ENCODE data around the gene PCNX2. TPM values are rescaled to one million over a fixed set of nuclear protein-coding genes. Genes with fewer than 3 reads are reported as not detected.
A peak's percentile ranks its signal among the peaks of the same experiment; 100 is the strongest.

The PCNX2 gene
- polyA plus RNA-seq, 4 donors = 11.6 to 17.6 (median 14.2) TPM

- DNase-seq (ENCODE audit: low read depth in 4 of 4, low spot score in 2 of 4) = no peak
Measured at GRCh38 chr1:233237647-233238046, 57.9 kb downstream of the PCNX2 start.

GRCh38 chr1:233233508-233234040, 62.0 kb downstream of the PCNX2 start:
- DNase-seq (ENCODE audit: low read depth in 4 of 4, low spot score in 2 of 4) = no peak

GRCh38 chr1:233230011-233230410, 65.5 kb downstream of the PCNX2 start:
- DNase-seq (ENCODE audit: low read depth in 4 of 4, low spot score in 2 of 4) = no peak

- no peak for DNase-seq (ENCODE audit: low read depth in 4 of 4, low spot score in 2 of 4)
Measured at GRCh38 chr1:233229288-233229687, 66.2 kb downstream of the PCNX2 start.

GRCh38 chr1:233227930-233228465, 67.5 kb downstream of the PCNX2 start:
- no peak for DNase-seq (ENCODE audit: low read depth in 4 of 4, low spot score in 2 of 4)

GRCh38 chr1:233224311-233224710, 71.2 kb downstream of the PCNX2 start:
- no peak for DNase-seq (ENCODE audit: low read depth in 4 of 4, low spot score in 2 of 4)

- no peak for DNase-seq (ENCODE audit: low read depth in 4 of 4, low spot score in 2 of 4)
Measured at GRCh38 chr1:233217832-233218231, 77.7 kb downstream of the PCNX2 start.

- DNase-seq (ENCODE audit: low read depth in 4 of 4, low spot score in 2 of 4) = no peak
Measured at GRCh38 chr1:233216009-233216408, 79.5 kb downstream of the PCNX2 start.

- no peak for DNase-seq (ENCODE audit: low read depth in 4 of 4, low spot score in 2 of 4)
Measured at GRCh38 chr1:233215135-233215760, 80.3 kb downstream of the PCNX2 start.

GRCh38 chr1:233211595-233211994, 83.9 kb downstream of the PCNX2 start:
- no peak for DNase-seq (ENCODE audit: low read depth in 4 of 4, low spot score in 2 of 4)

- DNase-seq (ENCODE audit: low read depth in 4 of 4, low spot score in 2 of 4) = no peak
Measured at GRCh38 chr1:233211106-233211505, 84.4 kb downstream of the PCNX2 start.

GRCh38 chr1:233209481-233209880, 86.0 kb downstream of the PCNX2 start:
- no peak for DNase-seq (ENCODE audit: low read depth in 4 of 4, low spot score in 2 of 4)

GRCh38 chr1:233208687-233209086, 86.8 kb downstream of the PCNX2 start:
- DNase-seq (ENCODE audit: low read depth in 4 of 4, low spot score in 2 of 4) = no peak

- DNase-seq (ENCODE audit: low read depth in 4 of 4, low spot score in 2 of 4) = no peak
Measured at GRCh38 chr1:233197940-233198339, 97.6 kb downstream of the PCNX2 start.

- no peak for DNase-seq (ENCODE audit: low read depth in 4 of 4, low spot score in 2 of 4)
Measured at GRCh38 chr1:233193741-233194140, 101.8 kb downstream of the PCNX2 start.

- no peak for DNase-seq (ENCODE audit: low read depth in 4 of 4, low spot score in 2 of 4)
Measured at GRCh38 chr1:233190987-233191386, 104.5 kb downstream of the PCNX2 start.

GRCh38 chr1:233189526-233189925, 106.0 kb downstream of the PCNX2 start:
- DNase-seq (ENCODE audit: low read depth in 4 of 4, low spot score in 2 of 4) = peak in 3 of 4 donors; percentile 18 to 43 (median 32)

GRCh38 chr1:233188061-233188460, 107.5 kb downstream of the PCNX2 start:
- DNase-seq (ENCODE audit: low read depth in 4 of 4, low spot score in 2 of 4) = no peak

- no peak for DNase-seq (ENCODE audit: low read depth in 4 of 4, low spot score in 2 of 4)
Measured at GRCh38 chr1:233183226-233184020, 112.1 kb downstream of the PCNX2 start.

- no peak for DNase-seq (ENCODE audit: low read depth in 4 of 4, low spot score in 2 of 4)
Measured at GRCh38 chr1:233182587-233182986, 112.9 kb downstream of the PCNX2 start.

- no peak for DNase-seq (ENCODE audit: low read depth in 4 of 4, low spot score in 2 of 4)
Measured at GRCh38 chr1:233180641-233181364, 114.7 kb downstream of the PCNX2 start.

All from left renal cortex interstitium (tissue), 4 donors.